Astrocyte (in vitro differentiated cells and primary cell): ENCODE measurements around the gene CCT5. TPM values are rescaled to one million over a fixed set of nuclear protein-coding genes. Genes with fewer than 3 reads are reported as not detected.
"Not testable (repeated sequence)": the region's sequence is repeated elsewhere in the genome, so short reads cannot be mapped to it uniquely, and the experiment has no call there.

ENCODE experiments used
- DNase-seq: peaks from one replicate; pipeline ENCODE4 v3.0.0-alpha.2; 2010; ENCODE audit warnings: low read depth
- FAIRE-seq: peaks from 2 replicates; lab custom pipeline; 2011; peaks lifted over from hg19 to GRCh38; lab: Jason Lieb, UNC
- H2AFZ ChIP-seq: 2 replicates; pipeline ENCODE4 v1.6.0; 2012; ENCODE audit warnings: low read depth, low read length, inconsistent platforms
- H3K27ac ChIP-seq: 2 replicates; pipeline ENCODE4 v1.5.1; 2011; ENCODE audit warnings: low read depth, low read length, inconsistent platforms
- H3K27me3 ChIP-seq: 2 replicates; pipeline ENCODE4 v1.6.0; 2011; ENCODE audit warnings: low read length, inconsistent platforms; ENCODE audit not compliant: insufficient read depth
- H3K36me3 ChIP-seq: 2 replicates; pipeline ENCODE4 v1.5.1; 2011; ENCODE audit warnings: low read length, inconsistent platforms; ENCODE audit not compliant: insufficient read depth
- H3K4me1 ChIP-seq: 2 replicates; pipeline ENCODE4 v1.5.1; 2011; ENCODE audit warnings: low read length, inconsistent platforms; ENCODE audit not compliant: insufficient read depth
- H3K4me2 ChIP-seq: 2 replicates; pipeline ENCODE4 v1.6.0; 2012; ENCODE audit warnings: low read length, inconsistent platforms
- H3K4me3 ChIP-seq: 2 replicates; pipeline ENCODE4 v1.5.1; 2011; ENCODE audit warnings: low read depth, mild to moderate bottlenecking, low read length, inconsistent platforms; ENCODE audit not compliant: insufficient read depth
- H3K79me2 ChIP-seq: 2 replicates; pipeline ENCODE4 v1.6.0; 2012; ENCODE audit warnings: mild to moderate bottlenecking, low read length, inconsistent platforms; ENCODE audit not compliant: insufficient read depth
- H3K9ac ChIP-seq: 2 replicates; pipeline ENCODE4 v1.6.0; 2012; ENCODE audit warnings: mild to moderate bottlenecking, low read length, inconsistent platforms
- H3K9me3 ChIP-seq: 2 replicates; pipeline ENCODE4 v1.5.1; 2012; ENCODE audit warnings: low read depth, mild to moderate bottlenecking, low read length, inconsistent platforms; ENCODE audit not compliant: insufficient read depth
- H4K20me1 ChIP-seq: 2 replicates; pipeline ENCODE4 v1.6.0; 2012; ENCODE audit warnings: low read length, inconsistent platforms; ENCODE audit not compliant: insufficient read depth
- H3K27ac Mint-ChIP-seq: one replicate; pipeline ENCODE4 v1.8.0; 2021; ENCODE audit warnings: mild to moderate bottlenecking, mixed read lengths; ENCODE audit not compliant: unreplicated experiment
- H3K27me3 Mint-ChIP-seq: one replicate; pipeline ENCODE4 v1.8.0; 2021; ENCODE audit warnings: low read depth, mixed read lengths; ENCODE audit not compliant: unreplicated experiment
- H3K36me3 Mint-ChIP-seq: one replicate; pipeline ENCODE4 v1.8.0; 2021; ENCODE audit warnings: low read depth, mixed read lengths; ENCODE audit not compliant: unreplicated experiment
- H3K4me1 Mint-ChIP-seq: one replicate; pipeline ENCODE4 v1.8.0; 2021; ENCODE audit warnings: low read depth, mixed read lengths; ENCODE audit not compliant: unreplicated experiment
- H3K4me3 Mint-ChIP-seq: one replicate; pipeline ENCODE4 v1.8.0; 2021; ENCODE audit warnings: mild to moderate bottlenecking, moderate library complexity, mixed read lengths; ENCODE audit not compliant: unreplicated experiment
- H3K9me3 Mint-ChIP-seq: one replicate; pipeline ENCODE4 v1.8.0; 2021; ENCODE audit warnings: mild to moderate bottlenecking, mixed read lengths; ENCODE audit not compliant: unreplicated experiment
- EZH2 ChIP-seq: IDR thresholded peaks from 2 replicates; pipeline ENCODE4 v1.6.1; 2012; ENCODE audit warnings: mild to moderate bottlenecking, low read length, inconsistent platforms; ENCODE audit not compliant: insufficient read depth
- total RNA-seq: library from RNA; stranded (reverse); gene quantifications from 2 replicates; pipeline ENCODE4 v1.2.1, GENCODE V29; 2021
- TF ChIP-seq, protein P1 (sequence below): IDR thresholded peaks from 2 replicates; pipeline ENCODE4 v1.5.1; 2011; ENCODE audit warnings: low read depth, mild to moderate bottlenecking, inconsistent platforms, low read length, moderate library complexity; ENCODE audit not compliant: insufficient read depth

CCT5 gene
- total RNA-seq, 1 donor from 2014 or later = 276 TPM

DNA sequence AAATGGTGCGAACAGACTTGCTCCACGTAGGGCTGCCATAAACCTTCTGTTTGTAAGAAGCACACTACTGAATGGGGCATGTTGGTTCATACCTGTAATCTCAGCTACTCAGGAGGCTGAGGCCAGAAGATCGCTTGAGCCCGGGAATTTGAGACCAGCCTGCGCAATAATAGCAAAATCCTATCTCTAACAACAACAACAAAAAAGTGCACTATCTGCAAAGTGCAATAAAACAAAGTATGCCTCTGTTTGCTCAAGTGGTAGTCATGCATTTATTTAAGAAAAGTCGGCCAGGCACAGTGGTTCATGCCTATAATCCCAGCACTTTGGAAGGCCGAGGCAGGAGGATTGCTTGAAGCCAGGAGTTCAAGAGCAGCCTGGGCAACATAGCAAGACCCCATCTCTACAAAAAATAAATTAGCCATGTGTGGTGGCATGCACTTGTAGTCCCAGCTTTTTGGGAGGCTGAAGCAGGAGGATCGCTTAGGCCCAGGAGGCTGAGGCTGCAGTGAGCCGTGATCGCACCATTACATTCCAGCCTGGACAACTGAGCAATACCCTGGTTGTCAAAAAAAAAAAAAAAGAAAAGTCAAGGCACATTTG, 5.6 kb upstream of the CCT5 start:
- Histone ChIP-seq H4K20me1 (no peaks in the 10 kb centered on the region), H3K27ac (no peak overlapping the region), H3K4me2 (no peak overlapping the region), H3K27me3 (no peaks in the 10 kb centered on the region), H3K4me3 (no peak overlapping the region), H3K4me1 (peaks cover 5% of the 10 kb centered on the region), H2AFZ (no peak overlapping the region), H3K9me3 (no peaks in the 10 kb centered on the region), H3K79me2 (peaks cover 26% of the 10 kb centered on the region), H3K9ac (no peak overlapping the region), H3K36me3 (no peaks in the 10 kb centered on the region)
- H3K27me3 Mint-ChIP-seq = no peaks in the 10 kb centered on the region
- peaks cover 8% of the 10 kb centered on the region for H3K4me1 Mint-ChIP-seq
- no peak for DNase-seq
- peaks cover 2% of the 10 kb centered on the region for H3K36me3 Mint-ChIP-seq
- H3K4me3 Mint-ChIP-seq = no peak overlapping the region
- no peak overlapping the region for H3K27ac Mint-ChIP-seq
- TF ChIP-seq EZH2 = no peak
- TF ChIP-seq, protein P1, sequence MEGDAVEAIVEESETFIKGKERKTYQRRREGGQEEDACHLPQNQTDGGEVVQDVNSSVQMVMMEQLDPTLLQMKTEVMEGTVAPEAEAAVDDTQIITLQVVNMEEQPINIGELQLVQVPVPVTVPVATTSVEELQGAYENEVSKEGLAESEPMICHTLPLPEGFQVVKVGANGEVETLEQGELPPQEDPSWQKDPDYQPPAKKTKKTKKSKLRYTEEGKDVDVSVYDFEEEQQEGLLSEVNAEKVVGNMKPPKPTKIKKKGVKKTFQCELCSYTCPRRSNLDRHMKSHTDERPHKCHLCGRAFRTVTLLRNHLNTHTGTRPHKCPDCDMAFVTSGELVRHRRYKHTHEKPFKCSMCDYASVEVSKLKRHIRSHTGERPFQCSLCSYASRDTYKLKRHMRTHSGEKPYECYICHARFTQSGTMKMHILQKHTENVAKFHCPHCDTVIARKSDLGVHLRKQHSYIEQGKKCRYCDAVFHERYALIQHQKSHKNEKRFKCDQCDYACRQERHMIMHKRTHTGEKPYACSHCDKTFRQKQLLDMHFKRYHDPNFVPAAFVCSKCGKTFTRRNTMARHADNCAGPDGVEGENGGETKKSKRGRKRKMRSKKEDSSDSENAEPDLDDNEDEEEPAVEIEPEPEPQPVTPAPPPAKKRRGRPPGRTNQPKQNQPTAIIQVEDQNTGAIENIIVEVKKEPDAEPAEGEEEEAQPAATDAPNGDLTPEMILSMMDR = no peak
- no peaks in the 10 kb centered on the region for H3K9me3 Mint-ChIP-seq
- FAIRE-seq = no peak

- H3K36me3 Mint-ChIP-seq = peaks cover 2% of the 10 kb centered on the region
- peaks cover 12% of the 10 kb centered on the region for H4K20me1 ChIP-seq
- no peak overlapping the region for H2AFZ ChIP-seq
- no peaks in the 10 kb centered on the region for H3K27me3 Mint-ChIP-seq
- H3K9me3 ChIP-seq = no peaks in the 10 kb centered on the region
- no peak for FAIRE-seq
- no peak overlapping the region for H3K9ac ChIP-seq
- H3K4me3 ChIP-seq = no peak overlapping the region
- no peak overlapping the region for H3K4me2 ChIP-seq
- TF ChIP-seq, protein P1 = no peak
- no peak for TF ChIP-seq EZH2
- H3K36me3 ChIP-seq = no peaks in the 10 kb centered on the region
- no peak for DNase-seq
- peaks cover 12% of the 10 kb centered on the region for H3K4me1 Mint-ChIP-seq
- peaks cover 44% of the 10 kb centered on the region for H3K79me2 ChIP-seq
- H3K4me3 Mint-ChIP-seq = no peak overlapping the region
- H3K4me1 ChIP-seq = peaks cover 11% of the 10 kb centered on the region
- H3K27ac ChIP-seq = no peak overlapping the region
- H3K27me3 ChIP-seq = no peaks in the 10 kb centered on the region
- no peak overlapping the region for H3K27ac Mint-ChIP-seq
- H3K9me3 Mint-ChIP-seq = no peaks in the 10 kb centered on the region
Measured at GRCh38 chr5:10246761-10247160, 3.3 kb upstream of the CCT5 start.

DNA sequence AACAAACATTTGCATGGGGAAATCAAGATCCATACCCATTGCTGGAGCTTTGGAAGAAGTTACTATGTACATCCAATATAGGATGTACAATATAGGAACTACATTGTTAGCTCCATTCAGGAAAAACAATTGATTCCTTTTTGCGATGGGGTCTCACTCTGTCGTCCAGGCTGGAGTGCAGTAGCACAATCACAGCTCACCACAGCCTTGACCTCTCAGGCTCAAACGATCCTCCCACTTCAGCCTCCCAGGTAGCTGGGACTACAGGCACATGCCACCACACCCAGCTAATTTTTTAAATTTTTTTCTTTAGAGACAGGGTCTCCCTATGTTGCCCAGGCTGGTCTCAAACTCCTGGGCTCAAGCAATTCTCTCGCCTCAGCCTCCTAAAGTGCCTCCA, 2.9 kb upstream of the CCT5 start:
- H3K9ac ChIP-seq, H3K27me3 ChIP-seq, H3K9me3 Mint-ChIP-seq, H3K27ac Mint-ChIP-seq, H3K4me3 ChIP-seq, DNase-seq, H3K4me3 Mint-ChIP-seq, H3K4me2 ChIP-seq, H3K36me3 ChIP-seq, H3K27me3 Mint-ChIP-seq, FAIRE-seq, H3K36me3 Mint-ChIP-seq, H3K27ac ChIP-seq, H2AFZ ChIP-seq, H3K9me3 ChIP-seq: not testable (repeated sequence)
- H4K20me1 ChIP-seq = peaks cover 16% of the 10 kb centered on the region
- peaks cover 16% of the 10 kb centered on the region for H3K4me1 Mint-ChIP-seq
- H3K4me1 ChIP-seq = peaks cover 15% of the 10 kb centered on the region
- peaks cover 49% of the 10 kb centered on the region for H3K79me2 ChIP-seq
